OCI-LY7 (cell line): Measurements from ENCODE around the gene ATP6V1E1.
A peak's percentile ranks its signal among the peaks of the same experiment; 100 is the strongest.

Source experiments
- EZH2phosphoT487 ChIP-seq: fragments of 200-600 bp; sonication (generic); IDR thresholded peaks from 2 replicates; pipeline ENCODE4 v1.6.1; 2018; ENCODE audit warnings: low read depth, borderline replicate concordance, mild to moderate bottlenecking, mixed run types, antibody characterized with exemption, low read length, moderate library complexity, mixed read lengths
- TF ChIP-seq, protein P1 (sequence below): fragments of 200-600 bp; sonication (generic); conservative IDR thresholded peaks from 2 replicates; pipeline ENCODE4 v1.5.1; 2014; ENCODE audit warnings: mild to moderate bottlenecking, antibody characterized with exemption, low read length, moderate library complexity, mixed read lengths

DNA sequence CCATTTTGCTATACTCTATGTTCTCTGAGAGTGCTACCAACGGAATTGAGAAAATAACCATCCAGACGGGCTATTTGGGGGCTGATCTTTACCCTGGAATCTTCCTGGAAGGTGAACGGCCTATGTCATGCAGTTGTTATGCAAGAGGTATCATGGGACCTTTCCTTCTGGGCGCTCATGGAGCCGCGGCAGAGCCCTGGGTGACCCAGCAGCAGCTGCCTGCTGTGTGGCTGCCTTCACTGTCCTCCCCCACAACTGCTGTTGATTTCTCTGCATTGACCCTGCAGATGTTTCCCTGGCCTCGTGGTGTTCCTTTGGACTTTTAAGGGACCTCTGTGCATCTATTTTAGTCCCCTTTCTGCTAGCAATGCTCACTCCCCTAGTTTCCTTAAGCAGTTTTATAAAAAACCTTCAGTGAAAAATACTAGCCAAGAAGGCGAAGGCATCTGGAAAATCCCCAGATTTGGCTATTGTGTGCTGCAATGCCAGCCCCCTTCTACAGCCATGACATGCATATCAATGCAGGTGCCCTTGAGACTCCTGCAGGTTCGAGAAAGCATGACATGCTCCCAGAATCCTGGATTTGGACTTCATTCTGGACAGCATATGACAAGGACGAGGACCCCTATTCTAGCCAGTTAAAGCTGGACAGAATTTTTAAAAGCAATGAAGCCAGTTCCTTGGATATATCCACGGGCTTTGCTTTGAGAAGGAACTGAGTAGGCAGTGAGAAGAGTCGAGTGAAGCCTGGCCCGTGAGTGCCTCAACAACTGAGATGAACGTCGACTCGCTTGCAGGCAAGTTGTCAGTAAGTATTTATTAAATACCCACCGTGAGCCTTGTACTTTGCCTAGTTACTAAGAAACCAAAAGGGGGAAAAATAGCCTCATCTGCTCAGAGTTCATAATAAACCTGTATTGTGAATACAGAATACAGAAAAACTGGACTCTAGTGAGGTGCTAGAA is 65.4 kb downstream of the ATP6V1E1 start, which contains the start of gene SLC25A18:
- TF ChIP-seq, protein P1, sequence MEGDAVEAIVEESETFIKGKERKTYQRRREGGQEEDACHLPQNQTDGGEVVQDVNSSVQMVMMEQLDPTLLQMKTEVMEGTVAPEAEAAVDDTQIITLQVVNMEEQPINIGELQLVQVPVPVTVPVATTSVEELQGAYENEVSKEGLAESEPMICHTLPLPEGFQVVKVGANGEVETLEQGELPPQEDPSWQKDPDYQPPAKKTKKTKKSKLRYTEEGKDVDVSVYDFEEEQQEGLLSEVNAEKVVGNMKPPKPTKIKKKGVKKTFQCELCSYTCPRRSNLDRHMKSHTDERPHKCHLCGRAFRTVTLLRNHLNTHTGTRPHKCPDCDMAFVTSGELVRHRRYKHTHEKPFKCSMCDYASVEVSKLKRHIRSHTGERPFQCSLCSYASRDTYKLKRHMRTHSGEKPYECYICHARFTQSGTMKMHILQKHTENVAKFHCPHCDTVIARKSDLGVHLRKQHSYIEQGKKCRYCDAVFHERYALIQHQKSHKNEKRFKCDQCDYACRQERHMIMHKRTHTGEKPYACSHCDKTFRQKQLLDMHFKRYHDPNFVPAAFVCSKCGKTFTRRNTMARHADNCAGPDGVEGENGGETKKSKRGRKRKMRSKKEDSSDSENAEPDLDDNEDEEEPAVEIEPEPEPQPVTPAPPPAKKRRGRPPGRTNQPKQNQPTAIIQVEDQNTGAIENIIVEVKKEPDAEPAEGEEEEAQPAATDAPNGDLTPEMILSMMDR: 0 out of 2 replicates have a peak, but pooled peaks have one; percentile 21
- TF ChIP-seq EZH2phosphoT487: no peak
